LNCAP (cell line): ENCODE results near the gene RNASEL.

ENCODE experiments used
- TF ChIP-seq, protein P1 (sequence below): fragments of 450-650 bp; IDR thresholded peaks from 2 replicates; pipeline ENCODE4 v1.5.1; 2017; ENCODE audit warnings: mild to moderate bottlenecking

RNASEL gene

DNA sequence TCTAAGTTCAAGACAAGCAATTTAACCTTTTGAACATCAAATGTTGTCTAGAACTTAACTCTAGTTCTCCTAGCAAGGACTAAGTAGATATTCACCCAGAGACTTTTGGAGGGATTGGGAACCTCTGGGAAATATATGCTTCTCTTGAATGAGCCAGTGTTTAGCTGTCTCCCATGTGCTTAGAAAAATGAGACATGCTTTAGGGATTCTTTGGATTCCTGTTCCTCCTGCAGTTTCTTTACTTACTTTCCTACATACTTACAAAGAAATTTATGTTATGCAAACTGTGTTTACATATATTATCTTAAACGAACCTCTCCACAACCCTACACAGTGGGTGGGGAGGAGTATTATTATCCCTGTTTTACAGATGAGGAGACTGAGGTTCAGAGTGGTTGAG lies 39.2 kb downstream of the RNASEL start:
- TF ChIP-seq, protein P1, sequence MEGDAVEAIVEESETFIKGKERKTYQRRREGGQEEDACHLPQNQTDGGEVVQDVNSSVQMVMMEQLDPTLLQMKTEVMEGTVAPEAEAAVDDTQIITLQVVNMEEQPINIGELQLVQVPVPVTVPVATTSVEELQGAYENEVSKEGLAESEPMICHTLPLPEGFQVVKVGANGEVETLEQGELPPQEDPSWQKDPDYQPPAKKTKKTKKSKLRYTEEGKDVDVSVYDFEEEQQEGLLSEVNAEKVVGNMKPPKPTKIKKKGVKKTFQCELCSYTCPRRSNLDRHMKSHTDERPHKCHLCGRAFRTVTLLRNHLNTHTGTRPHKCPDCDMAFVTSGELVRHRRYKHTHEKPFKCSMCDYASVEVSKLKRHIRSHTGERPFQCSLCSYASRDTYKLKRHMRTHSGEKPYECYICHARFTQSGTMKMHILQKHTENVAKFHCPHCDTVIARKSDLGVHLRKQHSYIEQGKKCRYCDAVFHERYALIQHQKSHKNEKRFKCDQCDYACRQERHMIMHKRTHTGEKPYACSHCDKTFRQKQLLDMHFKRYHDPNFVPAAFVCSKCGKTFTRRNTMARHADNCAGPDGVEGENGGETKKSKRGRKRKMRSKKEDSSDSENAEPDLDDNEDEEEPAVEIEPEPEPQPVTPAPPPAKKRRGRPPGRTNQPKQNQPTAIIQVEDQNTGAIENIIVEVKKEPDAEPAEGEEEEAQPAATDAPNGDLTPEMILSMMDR = no peak

DNA sequence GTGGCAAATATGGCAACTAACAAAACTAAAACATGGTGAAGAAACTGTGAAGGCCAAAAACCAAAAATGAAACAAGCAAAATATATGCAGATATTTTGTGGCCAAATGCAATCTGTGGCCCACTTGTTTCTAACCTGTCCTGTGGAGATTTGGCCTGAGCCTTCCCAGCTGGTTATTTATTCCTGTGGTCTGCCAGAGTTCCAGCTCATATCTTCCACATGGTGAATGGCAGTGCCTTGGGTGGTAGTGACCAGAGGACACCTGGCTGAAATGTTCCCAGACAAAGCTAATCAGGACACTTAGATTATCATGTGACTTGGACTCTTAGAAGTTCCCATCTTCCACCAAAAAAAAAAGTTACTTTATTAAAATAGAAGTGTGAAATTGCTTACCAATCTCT lies 39.7 kb downstream of the RNASEL start:
- TF ChIP-seq, protein P1 = no peak

DNA sequence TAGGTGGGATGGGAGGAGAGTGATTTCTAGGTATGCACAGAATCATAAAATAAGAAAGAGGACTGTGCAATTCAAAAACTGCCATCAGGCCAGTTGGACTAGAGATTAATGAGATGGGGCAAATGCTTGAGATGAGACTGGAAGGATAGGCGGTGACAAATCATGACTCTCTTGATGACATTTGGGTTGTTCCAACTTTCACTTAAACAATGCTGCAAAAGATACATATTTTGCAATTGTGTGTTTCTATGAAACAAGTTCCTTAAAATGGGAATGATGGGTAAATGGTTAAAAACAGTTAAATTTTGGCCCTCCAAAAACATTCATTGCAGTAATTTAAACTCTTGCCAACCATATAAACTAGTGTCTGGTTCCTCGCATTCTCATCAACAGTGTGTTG lies 55.2 kb downstream of the RNASEL start:
- TF ChIP-seq, protein P1 = no peak

DNA sequence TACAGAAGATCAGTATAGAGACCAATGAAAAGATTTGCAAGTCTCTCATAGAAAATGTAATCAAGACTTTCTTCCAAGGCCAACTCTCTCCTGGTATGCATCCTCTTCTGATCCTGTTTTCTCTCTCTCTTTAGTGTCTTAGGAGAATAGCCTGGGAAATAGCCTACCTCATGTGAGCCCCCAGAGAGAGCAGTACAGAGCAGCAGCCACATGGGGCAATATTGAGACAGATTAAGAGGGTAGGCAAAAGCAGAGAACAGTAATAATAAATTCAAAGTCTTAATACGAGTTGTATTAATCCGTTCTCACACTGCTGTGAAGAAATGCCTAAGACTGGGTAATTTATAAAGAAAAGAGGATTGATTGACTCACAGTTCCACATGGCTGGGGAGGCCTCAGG lies 61.4 kb downstream of the RNASEL start:
- TF ChIP-seq, protein P1 = no peak

DNA sequence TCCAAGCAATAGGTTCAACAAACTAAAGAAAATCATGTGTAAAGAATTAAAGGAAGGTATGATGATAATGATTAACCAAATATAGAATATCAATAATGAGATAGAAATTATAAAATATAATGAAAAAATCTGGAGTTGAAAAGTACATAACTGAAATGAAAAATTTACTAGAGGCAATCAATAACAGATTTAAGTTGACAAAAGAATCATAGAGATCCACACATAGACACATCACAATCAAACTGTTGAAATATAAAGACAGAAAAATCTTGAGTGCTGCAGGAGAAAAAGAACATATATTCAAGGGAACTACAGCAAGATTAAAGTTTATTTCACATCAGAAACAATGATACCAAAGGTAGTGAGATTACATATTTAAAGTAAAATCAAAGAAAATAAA lies 63.7 kb downstream of the RNASEL start:
- TF ChIP-seq, protein P1 = no peak
